Peyer's patch (tissue), 4 donors: Measurements from ENCODE around the gene FOXN4.

Experiments
- POLR2A ChIP-seq, 2 donors: fragments of 450-650 bp; IDR thresholded peaks; one replicate each; pipeline ENCODE4 v1.5.1; 2017; ENCODE audit warnings: antibody characterized with exemption in 2 of 2, mild to moderate bottlenecking in 2 of 2, moderate library complexity in 2 of 2
- TF ChIP-seq, protein P1 (sequence below), 6 experiments: fragments of 450-650 bp in 4 of 6; fragments of 200-600 bp in 2 of 6; sonication (generic) in 1 of 6; IDR thresholded peaks; one replicate each; pipeline ENCODE4 v1.5.1; 2017 to 2019; ENCODE audit warnings: antibody characterized with exemption in 6 of 6, mild to moderate bottlenecking in 3 of 6, moderate library complexity in 1 of 6

DNA sequence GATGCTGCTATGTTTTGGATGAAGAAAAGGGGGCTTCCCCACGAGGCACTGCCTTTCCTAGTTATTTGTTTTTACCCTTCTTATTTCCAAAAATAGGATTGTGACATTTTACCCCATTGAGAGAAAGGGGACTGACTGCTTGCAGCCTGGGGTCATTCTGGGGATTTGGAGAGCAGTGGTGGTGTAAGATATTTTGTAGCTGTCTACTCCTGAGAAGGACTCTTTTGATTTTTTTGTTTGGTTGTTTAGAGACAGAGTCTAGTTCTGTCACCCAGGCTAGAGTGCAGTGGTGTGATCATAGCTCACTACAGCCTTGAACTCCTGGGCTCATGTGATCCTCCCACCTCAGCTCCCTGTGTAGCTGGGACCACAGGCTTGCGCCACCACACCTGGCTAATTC lies 78.9 kb downstream of the FOXN4 start:
- TF ChIP-seq, protein P1, sequence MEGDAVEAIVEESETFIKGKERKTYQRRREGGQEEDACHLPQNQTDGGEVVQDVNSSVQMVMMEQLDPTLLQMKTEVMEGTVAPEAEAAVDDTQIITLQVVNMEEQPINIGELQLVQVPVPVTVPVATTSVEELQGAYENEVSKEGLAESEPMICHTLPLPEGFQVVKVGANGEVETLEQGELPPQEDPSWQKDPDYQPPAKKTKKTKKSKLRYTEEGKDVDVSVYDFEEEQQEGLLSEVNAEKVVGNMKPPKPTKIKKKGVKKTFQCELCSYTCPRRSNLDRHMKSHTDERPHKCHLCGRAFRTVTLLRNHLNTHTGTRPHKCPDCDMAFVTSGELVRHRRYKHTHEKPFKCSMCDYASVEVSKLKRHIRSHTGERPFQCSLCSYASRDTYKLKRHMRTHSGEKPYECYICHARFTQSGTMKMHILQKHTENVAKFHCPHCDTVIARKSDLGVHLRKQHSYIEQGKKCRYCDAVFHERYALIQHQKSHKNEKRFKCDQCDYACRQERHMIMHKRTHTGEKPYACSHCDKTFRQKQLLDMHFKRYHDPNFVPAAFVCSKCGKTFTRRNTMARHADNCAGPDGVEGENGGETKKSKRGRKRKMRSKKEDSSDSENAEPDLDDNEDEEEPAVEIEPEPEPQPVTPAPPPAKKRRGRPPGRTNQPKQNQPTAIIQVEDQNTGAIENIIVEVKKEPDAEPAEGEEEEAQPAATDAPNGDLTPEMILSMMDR (IDR thresholded peaks at IDR 0.05) = no peak
- TF ChIP-seq POLR2A (IDR thresholded peaks at IDR 0.05) = no peak
